ENCODE data around the gene FAM124B.
"Not testable (repeated sequence)": the region's sequence is repeated elsewhere in the genome, so short reads cannot be mapped to it uniquely, and the experiment has no call there.

The FAM124B gene

GRCh38 chr2:224412141-224413015 is 10.5 kb upstream of the FAM124B start:
- no peak for DNase-seq (ENCODE audit: low spot score)

- no peak for DNase-seq (ENCODE audit: low spot score)
Observed at GRCh38 chr2:224410946-224411561, 9.1 kb upstream of the FAM124B start.

DNA sequence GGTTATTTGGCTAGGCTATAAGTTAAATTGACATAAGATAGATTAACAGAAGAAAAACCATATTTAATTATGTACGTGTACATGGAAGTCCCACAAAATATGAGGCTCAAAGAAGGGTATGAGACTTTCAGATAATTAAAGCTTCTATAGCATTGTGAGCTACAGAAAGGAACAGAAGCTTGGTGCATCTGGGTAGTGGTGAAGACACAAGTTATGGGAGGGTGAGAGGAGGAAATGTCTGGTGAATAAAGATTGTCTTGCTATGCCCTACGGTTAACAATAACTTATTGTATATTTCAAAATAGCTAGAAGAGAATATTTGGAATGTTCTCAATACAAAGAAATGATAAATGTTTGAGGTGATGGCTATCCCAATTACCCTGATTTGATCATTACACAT is 6.8 kb upstream of the FAM124B start:
- DNase-seq (ENCODE audit: low spot score) = no peak

GRCh38 chr2:224407241-224407701 is 5.4 kb upstream of the FAM124B start:
- DNase-seq (ENCODE audit: low spot score) = no peak

DNA sequence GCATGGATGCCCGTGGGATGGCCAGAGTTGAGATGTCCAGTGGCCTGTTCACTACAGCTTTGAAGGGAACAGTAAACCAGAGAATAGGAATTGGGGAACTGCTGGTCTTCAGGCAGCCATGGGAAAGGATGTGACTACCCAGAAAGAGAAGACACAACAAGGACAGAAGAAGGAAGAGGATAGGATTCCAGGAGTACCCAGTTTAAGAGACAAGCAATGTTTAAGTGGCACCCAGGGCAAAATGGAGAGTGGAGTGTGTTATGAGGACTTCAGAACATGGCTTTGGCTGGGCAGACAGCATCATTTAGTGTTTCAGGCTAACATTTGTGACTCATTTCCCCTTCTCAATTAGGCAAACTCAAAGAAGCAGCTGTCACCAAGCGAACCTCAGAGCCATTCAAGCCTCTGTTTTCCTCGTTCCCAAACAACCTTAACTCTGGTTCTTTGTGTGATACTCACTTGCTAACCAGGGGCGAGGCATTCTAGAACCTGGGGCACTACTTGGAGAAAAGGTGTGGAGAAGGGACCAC is 4.0 kb upstream of the FAM124B start:
- no peak for DNase-seq (ENCODE audit: low spot score)

DNA sequence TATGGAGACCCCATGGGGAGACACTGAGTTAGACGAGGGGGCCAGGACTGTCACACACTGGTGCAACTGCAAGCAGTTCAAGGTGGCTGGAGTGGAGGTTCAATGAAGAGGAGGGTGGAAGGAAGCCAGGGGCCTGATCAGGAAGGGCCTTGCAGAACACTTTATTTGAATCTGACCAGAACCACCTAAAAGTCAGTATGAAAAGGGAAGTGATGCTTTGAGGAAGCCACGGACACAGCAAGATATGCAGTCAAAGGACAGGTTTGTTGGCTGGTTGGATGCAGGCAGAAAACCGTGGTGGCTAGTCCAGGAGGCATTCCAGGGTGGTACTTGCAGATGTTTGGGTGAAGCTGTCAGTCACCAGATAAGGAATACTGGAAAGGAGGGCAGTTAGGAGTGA is 3.5 kb upstream of the FAM124B start:
- no peak for DNase-seq (ENCODE audit: low spot score)

DNA sequence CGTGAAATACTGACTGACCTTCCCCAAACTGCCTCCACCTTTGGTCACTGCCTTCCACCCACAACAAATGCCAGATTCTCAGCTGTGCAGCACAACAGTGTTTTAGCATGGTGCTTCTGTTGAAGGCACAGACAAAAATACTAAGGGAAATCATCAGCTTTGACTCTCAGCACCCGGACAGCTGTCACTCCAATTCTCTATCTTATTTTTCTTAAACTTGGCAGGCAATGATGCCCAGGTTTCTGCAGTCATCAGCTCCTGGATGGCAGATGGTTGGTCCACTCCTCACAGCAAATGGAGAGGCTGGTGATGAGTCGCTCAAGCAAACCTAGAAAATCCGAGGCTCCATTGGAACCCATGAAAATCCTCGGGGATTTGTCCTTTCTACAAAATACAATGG is 2.9 kb upstream of the FAM124B start:
- DNase-seq (ENCODE audit: low spot score) = no peak

GRCh38 chr2:224403657-224404056 is 1.8 kb upstream of the FAM124B start:
- no peak for DNase-seq (ENCODE audit: low spot score)

GRCh38 chr2:224400886-224401632 is 848 bp downstream of the FAM124B start:
- DNase-seq (ENCODE audit: low spot score) = no peak

DNA sequence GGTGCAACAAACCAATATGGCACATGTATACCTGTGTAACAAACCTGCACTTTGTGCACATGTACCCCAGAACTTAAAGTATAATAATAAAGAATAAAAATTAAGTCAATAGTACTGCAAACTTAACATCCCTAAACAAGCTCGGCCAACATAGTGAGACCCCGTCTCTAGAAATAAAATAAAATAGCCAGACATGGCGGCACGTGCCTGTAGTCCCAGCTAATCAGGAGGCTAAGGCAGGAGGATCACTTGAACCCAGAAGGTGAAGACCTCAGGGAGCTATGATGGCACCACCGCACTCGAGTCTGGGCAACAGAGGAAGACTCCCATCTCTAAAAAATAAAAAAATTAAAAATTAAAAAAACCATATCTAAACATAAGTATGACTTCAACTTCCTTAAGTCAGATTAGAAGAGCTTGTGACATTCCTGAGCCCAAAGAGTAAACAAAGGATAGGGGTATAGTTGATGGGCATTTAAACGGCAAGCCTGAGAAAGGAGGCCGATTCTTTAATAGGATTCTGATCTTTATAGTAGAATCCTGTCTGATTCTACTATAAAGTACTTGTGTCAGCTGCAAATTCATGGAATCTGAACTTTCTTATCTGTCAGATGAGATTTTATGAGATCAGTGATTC is 1.6 kb downstream of the FAM124B start:
- no peak for DNase-seq (ENCODE audit: low spot score)

- DNase-seq (ENCODE audit: low spot score) = no peak
Observed at GRCh38 chr2:224398289-224398688, 3.6 kb downstream of the FAM124B start.

- not testable (repeated sequence) for DNase-seq (ENCODE audit: low spot score)
Observed at GRCh38 chr2:224397100-224397499, 4.8 kb downstream of the FAM124B start.

GRCh38 chr2:224395620-224396390 is 6.1 kb downstream of the FAM124B start:
- no peak for DNase-seq (ENCODE audit: low spot score)

GRCh38 chr2:224393157-224393872 is 8.6 kb downstream of the FAM124B start:
- DNase-seq (ENCODE audit: low spot score) = no peak

DNA sequence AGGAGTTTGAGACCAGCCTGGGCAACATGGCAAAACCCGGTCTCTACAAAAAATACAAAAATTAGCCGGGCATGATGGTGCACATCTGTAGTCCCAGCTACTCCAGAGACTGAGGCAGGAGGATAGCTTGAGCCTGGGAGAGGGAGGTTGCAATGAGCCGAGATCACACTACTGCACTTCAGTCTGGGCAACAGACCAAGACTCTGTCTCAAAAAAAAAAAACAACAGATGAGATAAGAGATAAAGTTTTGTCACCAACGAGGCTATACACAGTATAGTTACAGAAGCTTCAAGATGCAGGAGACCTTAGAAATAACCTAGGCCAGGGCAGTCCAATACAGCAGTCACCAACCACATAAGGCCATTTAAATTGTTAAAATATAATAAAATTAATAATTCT is 9.4 kb downstream of the FAM124B start:
- no peak for DNase-seq (ENCODE audit: low spot score)

- no peak for DNase-seq (ENCODE audit: low spot score)
Observed at GRCh38 chr2:224389317-224389716, 12.6 kb downstream of the FAM124B start.

GRCh38 chr2:224386876-224387275 is 15.0 kb downstream of the FAM124B start:
- DNase-seq (ENCODE audit: low spot score) = no peak

DNA sequence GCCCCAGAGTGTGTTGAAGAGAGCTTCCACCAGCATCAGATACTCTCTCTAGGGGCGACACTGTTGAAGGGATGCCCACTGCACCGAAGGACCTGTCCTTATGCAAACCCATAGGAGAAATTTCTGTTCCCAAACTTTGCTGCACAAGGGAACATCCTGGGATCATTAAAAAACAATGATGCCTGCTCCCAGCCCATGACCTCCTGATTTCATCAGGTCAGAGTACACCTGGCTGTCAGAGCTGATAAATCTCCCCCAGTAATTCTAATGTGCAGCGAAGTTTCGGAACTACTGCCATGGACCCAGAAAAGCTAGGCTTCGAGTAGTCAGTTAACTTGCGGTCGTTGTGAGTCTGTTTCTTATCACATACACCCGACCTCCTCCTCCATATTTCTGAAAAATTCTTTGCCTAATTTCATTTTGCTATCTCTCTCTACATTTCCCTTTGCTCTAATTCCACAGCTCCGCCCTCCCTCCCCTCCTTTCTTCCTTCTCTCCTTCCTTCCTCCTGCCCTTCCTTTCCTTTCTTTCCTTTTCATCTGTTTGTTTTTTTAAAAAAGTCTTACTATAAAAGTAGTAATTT is 18.8 kb downstream of the FAM124B start:
- DNase-seq (ENCODE audit: low spot score) = no peak

- DNase-seq (ENCODE audit: low spot score) = not testable (repeated sequence)
Observed at GRCh38 chr2:224382280-224382647, 19.6 kb downstream of the FAM124B start.

All from pons (tissue), 1 donor.